Stimulated activated CD8-positive, alpha-beta memory T cell treated with anti-CD3 and anti-CD28 coated beads, Interleukin-15, amount 100 ng/mL, for 48 hours (primary cell): ENCODE measurements around the gene DCLRE1B.
"Not testable (repeated sequence)": the region's sequence is repeated elsewhere in the genome, so short reads cannot be mapped to it uniquely, and the experiment has no call there.

ENCODE experiments used
- DNase-seq, 2 donors: peaks; one replicate each; pipeline ENCODE4 v3.0.0-alpha.2; 2020; ENCODE audit warnings: low read depth in 2 of 2

The DCLRE1B gene

DNA sequence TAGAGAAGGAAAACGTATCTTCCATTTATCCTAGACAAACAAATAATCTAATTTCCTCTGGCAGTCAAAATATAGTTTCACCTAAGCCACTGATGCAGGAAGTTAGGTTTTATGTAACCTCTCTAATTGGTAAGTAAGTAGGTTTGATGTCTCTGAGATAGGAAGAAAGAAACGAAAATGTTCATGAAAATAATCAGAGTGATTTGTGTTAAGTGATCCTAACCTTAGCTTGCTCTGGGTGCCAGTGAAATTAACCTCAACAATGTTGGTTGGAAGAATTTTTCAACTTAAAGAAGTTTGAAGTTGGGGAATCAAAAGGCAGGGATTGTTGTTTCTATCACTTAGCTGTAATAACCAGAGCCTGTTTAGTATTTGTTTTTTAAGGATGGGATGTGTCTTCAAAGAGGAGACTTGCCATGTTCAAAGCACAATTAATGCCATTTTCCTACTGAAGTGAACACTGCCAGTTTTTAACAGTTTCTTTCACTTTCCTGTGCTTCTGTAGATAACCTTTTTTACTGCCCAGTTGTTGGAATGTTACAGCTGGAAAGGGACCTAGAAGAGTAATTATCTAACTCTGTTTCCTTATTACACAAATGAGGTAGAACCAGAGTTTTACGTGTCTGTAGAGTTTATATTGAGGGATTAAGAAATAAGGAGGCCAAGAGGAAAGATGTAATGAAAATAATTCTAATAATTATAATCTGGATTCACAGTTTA lies 42.4 kb downstream of the DCLRE1B start:
- DNase-seq = no peak

DNA sequence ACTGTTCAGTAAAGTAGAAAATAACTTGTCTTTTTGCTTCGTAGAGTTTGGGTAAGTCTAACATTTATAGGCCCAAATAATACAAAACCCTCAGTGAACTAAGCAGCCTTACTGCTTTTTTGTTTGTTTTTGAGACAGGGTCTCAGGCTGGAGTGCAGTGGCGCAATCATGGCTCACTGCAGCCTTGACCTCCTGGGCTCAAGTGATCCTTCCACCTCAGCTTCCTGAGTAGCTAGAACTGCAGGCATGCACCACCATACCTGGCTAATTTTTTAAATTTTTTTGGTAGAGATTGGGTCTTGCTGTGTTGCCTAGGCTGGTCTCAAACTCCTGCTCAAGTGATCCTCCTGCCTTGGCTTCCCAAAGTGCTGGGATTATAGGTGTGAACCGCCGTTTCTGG lies 43.0 kb downstream of the DCLRE1B start:
- DNase-seq = not testable (repeated sequence)

DNA sequence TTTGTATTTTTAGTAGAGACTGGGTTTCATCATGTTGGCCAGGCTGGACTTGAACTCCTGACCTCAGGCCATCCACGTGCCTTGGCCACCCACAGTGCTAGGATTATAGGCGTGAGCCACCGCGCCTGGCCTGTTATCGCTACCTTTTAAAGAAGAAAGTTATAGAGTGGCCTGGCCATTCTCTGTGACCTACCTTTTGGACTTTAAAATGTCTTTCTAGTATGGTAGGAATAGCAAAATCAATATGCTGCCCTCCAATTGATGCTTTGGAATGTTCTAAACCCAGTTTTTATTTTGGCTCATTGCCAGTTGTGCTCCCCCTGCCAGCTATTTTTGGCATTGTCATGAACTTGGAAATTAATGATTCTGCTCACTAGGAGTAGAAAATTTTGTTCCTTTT lies 43.9 kb downstream of the DCLRE1B start:
- no peak for DNase-seq

DNA sequence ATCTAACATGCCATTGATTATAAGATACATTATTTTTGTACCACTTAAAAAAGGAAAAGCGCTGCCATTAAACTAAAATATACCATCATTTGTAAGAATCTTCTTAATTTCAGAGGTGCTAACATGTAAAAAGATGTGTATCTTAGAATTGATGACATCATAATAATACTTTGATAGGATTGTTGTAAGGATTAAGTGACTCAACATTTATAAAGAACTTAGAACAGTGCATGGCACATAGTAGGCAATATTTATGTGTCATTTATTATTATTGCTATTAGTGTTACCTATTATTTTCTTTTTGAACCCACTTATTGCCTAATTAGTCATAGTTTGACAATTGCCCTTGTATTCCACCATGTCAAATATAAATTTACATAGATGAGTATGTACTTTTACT lies 45.8 kb downstream of the DCLRE1B start:
- no peak for DNase-seq

DNA sequence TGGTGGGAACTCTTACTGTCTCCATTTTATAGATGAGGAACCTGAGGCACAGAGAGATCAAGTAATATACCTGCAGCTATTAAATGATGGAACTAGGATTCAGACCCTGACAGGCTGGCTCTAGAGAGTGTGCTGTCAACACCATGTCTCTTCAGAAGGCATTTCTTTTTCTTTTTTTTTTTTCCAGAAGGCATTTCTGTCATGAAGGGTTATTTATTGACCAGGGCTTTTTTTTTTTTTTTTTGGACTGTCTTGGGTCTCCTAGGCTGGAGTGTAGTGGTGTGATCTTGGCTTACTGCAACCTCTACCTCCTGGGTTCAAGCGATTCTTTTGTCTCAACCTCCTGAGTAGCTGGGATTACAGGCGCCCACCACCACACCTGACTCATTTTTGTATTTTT lies 46.6 kb downstream of the DCLRE1B start:
- DNase-seq = no peak

DNA sequence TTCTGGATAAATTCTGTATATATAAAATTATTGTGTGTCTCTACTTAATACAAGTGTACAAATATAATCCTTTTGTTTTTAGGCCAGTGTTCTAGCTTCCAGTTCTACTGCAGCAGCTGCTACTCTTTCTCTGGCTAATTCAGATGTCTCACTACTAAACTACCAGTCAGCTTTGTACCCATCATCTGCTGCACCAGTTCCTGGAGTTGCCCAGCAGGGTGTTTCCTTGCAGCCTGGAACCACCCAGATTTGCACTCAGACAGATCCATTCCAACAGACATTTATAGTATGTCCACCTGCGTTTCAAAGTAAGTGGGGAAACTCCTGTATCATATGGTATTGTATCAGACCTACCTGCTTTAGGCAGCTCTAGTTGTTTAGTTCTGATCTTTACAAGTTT lies 52.9 kb downstream of the DCLRE1B start:
- no peak for DNase-seq

DNA sequence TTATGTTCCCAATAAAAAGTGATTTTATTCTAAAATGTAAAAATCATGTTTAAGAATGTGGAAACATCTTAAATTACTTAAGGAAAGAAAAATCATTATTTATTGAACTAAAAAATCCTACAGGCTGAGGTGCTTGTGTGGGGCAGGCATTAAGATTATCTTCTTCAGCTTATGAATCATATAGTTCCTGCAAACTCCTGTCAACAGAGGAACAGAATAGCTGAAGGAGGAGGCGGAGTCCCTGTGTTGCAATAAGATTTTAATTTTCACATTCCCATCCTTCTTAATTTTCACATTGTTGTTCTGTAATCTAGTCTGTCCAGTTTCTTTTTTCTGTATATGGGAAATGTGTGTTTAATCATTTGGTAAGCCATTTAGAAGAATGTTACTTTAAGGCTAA lies 53.6 kb downstream of the DCLRE1B start:
- no peak for DNase-seq

DNA sequence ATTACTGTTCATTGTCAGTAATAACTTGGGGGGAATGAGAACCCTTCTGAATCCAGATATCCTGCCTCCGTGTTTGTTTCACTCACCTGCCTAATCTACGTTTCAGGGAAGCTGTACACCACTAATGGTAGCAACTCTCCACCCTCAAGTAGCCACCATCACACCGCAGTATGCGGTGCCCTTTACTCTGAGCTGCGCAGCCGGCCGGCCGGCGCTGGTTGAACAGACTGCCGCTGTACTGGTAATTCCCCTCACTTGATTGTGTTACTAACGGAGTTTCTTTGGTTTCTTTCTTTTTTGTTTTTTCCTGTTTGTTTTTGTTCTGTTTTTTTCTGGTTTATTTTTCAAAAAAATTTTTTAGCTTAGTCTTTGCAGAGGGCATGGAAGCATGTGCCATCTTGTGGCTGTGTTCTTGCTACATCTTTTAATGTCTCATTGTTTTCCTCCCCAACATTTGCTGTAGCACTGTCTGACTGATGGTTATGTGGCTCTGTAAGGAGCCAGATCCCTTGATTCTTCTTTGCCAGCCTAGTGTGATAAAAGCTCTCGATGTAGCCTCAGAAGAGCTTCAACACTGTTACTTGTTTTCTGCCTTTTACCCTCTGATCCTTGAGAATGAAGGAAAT lies 58.3 kb downstream of the DCLRE1B start:
- no peak for DNase-seq
